ENCODE results near the gene JMJD4.

Gene JMJD4

GRCh38 chr1:227760377-227760776 lies 25.3 kb upstream of the JMJD4 start:
- in situ Hi-C loops (cut with MboI; ENCODE audit: low pct_unique_long_range_greater_than_20kb, low sequenced_read_pairs, unreplicated experiment) = no loop called here
- TF ChIP-seq CTCF (IDR thresholded peaks at IDR 0.05; ENCODE audit: extremely low read depth, insufficient read depth, missing control alignments) = no peak
- no peak for DNase-seq (ENCODE audit: low spot score)

- DNase-seq (ENCODE audit: low spot score) = no peak
Observed at GRCh38 chr1:227759341-227760300, 24.5 kb upstream of the JMJD4 start.

GRCh38 chr1:227758366-227758765 lies 23.3 kb upstream of the JMJD4 start:
- no peak for TF ChIP-seq CTCF (IDR thresholded peaks at IDR 0.05; ENCODE audit: extremely low read depth, insufficient read depth, missing control alignments)
- DNase-seq (ENCODE audit: low spot score) = peak; percentile 72
- in situ Hi-C loops (cut with MboI; ENCODE audit: low pct_unique_long_range_greater_than_20kb, low sequenced_read_pairs, unreplicated experiment) = no loop called here

More at GRCh38 chr1:227759341-227760300, 24.5 kb upstream of the JMJD4 start:
- in situ Hi-C loops (cut with MboI; ENCODE audit: low pct_unique_long_range_greater_than_20kb, low sequenced_read_pairs, unreplicated experiment) = no loop called here
- no peak for TF ChIP-seq CTCF (IDR thresholded peaks at IDR 0.05; ENCODE audit: extremely low read depth, insufficient read depth, missing control alignments)

GRCh38 chr1:227757781-227758180 lies 22.7 kb upstream of the JMJD4 start:
- in situ Hi-C loops (cut with MboI; ENCODE audit: low pct_unique_long_range_greater_than_20kb, low sequenced_read_pairs, unreplicated experiment) = no loop called here
- no peak for DNase-seq (ENCODE audit: low spot score)
- no peak for TF ChIP-seq CTCF (IDR thresholded peaks at IDR 0.05; ENCODE audit: extremely low read depth, insufficient read depth, missing control alignments)

GRCh38 chr1:227756172-227756959 lies 21.3 kb upstream of the JMJD4 start:
- in situ Hi-C loops (cut with MboI; ENCODE audit: low pct_unique_long_range_greater_than_20kb, low sequenced_read_pairs, unreplicated experiment) = no loop called here
- TF ChIP-seq CTCF (IDR thresholded peaks at IDR 0.05; ENCODE audit: extremely low read depth, insufficient read depth, missing control alignments) = no peak
- DNase-seq (ENCODE audit: low spot score) = peak; percentile 54

- in situ Hi-C loops (cut with MboI; ENCODE audit: low pct_unique_long_range_greater_than_20kb, low sequenced_read_pairs, unreplicated experiment) = no loop called here
- TF ChIP-seq CTCF (IDR thresholded peaks at IDR 0.05; ENCODE audit: extremely low read depth, insufficient read depth, missing control alignments) = no peak
- DNase-seq (ENCODE audit: low spot score) = no peak
Observed at GRCh38 chr1:227754958-227755357, 19.9 kb upstream of the JMJD4 start.

All from GM13977 (cell line).